ENCODE results near the gene PGM2L1. TPM values are rescaled to one million over a fixed set of nuclear protein-coding genes. Genes with fewer than 3 reads are reported as not detected.
A peak's percentile ranks its signal among the peaks of the same experiment; 100 is the strongest.

Gene PGM2L1
- total RNA-seq, 1 donor from 2014 or later = 8.4 TPM

DNA sequence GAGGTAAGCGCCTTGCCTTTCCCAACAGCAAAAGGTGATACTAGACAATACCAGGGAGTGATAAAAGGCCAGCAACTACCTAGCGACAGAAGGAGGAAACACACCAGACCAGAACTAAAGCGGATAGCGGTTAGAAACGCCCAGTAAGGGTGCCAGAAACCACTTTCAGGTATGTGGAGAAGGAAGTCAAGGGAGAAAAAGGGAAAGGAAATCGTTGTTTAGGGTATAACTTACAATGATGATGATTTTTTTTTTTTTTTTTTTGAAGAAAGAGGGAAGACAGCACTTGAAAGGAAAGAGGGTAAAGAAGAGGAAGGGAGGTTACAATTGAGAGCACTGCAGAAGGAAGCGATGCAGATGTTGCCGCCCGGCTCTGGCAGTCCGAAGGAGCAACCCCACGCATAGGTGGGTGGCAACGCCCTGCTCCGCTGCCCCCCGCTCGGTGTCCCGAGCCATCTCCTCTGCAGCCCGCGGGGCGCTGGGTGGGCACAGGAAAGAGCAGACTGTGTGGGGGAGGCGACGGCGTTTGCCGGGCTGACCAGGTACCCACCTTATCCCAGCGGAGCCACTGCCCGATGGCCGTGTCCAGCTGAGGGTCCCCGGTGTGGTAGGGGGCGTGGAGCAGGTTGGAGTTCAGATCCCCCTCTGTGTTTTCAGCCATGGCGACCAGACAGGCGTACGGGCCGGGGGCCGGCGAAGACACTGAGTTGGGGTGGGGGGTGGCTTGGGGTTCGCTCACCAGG is 561 bp downstream of the PGM2L1 start:
- Histone ChIP-seq H3K36me3 (no peaks in the 10 kb centered on the region), H3K4me3 (peak overlapping the region; percentile 92 to 95), H3K27ac (peak overlapping the region; percentile 83 to 86), H3K9me3 (no peaks in the 10 kb centered on the region), H3K4me1 (no peaks in the 10 kb centered on the region), H3K27me3 (no peaks in the 10 kb centered on the region)
- peak in 1 of 2 donors; percentile 69 for DNase-seq (ENCODE audit: low spot score in 2 of 2)
- intact Hi-C loops (cut with DNase I) = loop anchor here (1.0 to 5.0 kb wide), 5 partner anchors 21 to 350 kb away; partner anchors contain the start of genes C2CD3, LIPT2, PPME1 and RNF169
- TF ChIP-seq, protein P1, sequence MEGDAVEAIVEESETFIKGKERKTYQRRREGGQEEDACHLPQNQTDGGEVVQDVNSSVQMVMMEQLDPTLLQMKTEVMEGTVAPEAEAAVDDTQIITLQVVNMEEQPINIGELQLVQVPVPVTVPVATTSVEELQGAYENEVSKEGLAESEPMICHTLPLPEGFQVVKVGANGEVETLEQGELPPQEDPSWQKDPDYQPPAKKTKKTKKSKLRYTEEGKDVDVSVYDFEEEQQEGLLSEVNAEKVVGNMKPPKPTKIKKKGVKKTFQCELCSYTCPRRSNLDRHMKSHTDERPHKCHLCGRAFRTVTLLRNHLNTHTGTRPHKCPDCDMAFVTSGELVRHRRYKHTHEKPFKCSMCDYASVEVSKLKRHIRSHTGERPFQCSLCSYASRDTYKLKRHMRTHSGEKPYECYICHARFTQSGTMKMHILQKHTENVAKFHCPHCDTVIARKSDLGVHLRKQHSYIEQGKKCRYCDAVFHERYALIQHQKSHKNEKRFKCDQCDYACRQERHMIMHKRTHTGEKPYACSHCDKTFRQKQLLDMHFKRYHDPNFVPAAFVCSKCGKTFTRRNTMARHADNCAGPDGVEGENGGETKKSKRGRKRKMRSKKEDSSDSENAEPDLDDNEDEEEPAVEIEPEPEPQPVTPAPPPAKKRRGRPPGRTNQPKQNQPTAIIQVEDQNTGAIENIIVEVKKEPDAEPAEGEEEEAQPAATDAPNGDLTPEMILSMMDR (IDR thresholded peaks at IDR 0.05) = no peak

DNA sequence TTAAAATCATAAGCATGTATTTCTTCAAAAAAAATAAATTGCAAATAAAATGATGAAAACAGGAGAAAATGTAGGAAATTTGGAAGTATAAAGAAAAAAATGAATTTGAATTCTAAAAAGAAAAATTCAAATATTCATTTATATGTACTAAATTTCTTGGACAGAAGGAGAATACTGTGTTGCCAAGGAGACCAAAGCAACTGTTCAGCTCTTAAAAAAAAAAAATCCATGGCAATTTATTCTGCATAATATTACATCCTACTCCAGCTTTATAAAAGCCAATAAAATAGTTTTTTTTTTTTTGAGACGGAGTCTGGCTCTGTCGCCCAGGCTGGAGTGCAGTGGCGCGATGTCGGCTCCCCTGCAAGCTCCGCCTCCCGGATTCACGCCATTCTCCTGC is 6.0 kb downstream of the PGM2L1 start:
- intact Hi-C loops (cut with DNase I) = no loop called here
- H3K27ac ChIP-seq = no peak overlapping the region
- H3K4me1 ChIP-seq = peaks cover 0 to 3% of the 10 kb centered on the region in 2 donors
- H3K4me3 ChIP-seq = no peak overlapping the region
- no peak for DNase-seq (ENCODE audit: low spot score in 2 of 2)
- no peaks in the 10 kb centered on the region for H3K9me3 ChIP-seq
- no peaks in the 10 kb centered on the region for H3K36me3 ChIP-seq
- TF ChIP-seq, protein P1 (IDR thresholded peaks at IDR 0.05) = no peak
- no peaks in the 10 kb centered on the region for H3K27me3 ChIP-seq

DNA sequence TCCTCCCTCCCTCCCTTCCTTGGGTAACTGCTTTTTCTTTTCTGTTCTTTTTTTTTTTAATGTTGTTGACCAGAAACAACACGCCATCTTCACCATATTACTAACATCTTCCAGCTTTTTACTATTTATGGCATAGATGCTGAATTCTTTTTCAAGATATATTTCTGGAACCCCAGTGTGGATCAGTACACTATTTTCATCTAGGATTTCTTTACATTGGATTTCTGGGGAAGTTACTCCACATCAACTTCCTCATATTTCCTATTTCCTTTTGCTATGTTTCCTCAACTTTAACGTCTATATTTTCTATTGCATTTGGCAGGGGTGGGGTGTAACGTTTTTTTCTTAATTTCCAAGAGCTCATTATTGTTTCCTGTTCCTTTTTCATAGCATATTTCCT is 7.0 kb downstream of the PGM2L1 start:
- H3K36me3 ChIP-seq = no peaks in the 10 kb centered on the region
- H3K27ac ChIP-seq = no peak overlapping the region
- intact Hi-C loops (cut with DNase I) = no loop called here
- no peak overlapping the region for H3K4me3 ChIP-seq
- H3K27me3 ChIP-seq = no peaks in the 10 kb centered on the region
- TF ChIP-seq, protein P1 (IDR thresholded peaks at IDR 0.05) = no peak
- H3K9me3 ChIP-seq = no peaks in the 10 kb centered on the region
- H3K4me1 ChIP-seq = peaks cover 0 to 3% of the 10 kb centered on the region in 2 donors
- no peak for DNase-seq (ENCODE audit: low spot score in 2 of 2)

DNA sequence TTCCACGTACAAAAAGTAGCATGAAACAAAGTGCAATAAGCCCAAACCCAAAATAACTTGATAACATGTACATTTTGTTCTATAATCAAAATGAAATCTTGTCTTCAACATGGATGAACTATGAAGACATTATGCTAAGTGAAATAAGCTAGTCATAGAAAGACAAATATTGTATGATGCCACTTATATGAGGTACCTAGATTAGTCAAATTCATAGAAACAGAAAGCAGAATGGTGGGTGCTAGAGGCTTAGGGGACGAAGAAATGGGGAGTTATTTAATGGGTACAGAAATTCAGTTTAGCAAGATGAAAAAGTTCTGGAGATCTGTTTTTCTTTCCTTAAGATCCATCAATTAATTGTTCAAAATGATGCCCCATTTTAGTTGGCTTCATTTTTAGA is 7.5 kb downstream of the PGM2L1 start:
- H3K27me3 ChIP-seq = no peaks in the 10 kb centered on the region
- H3K4me1 ChIP-seq = peaks cover 0 to 3% of the 10 kb centered on the region in 2 donors
- no peak overlapping the region for H3K4me3 ChIP-seq
- no peaks in the 10 kb centered on the region for H3K36me3 ChIP-seq
- DNase-seq (ENCODE audit: low spot score in 2 of 2) = no peak
- TF ChIP-seq, protein P1 (IDR thresholded peaks at IDR 0.05) = no peak
- no peaks in the 10 kb centered on the region for H3K9me3 ChIP-seq
- no peak overlapping the region for H3K27ac ChIP-seq
- intact Hi-C loops (cut with DNase I) = no loop called here

DNA sequence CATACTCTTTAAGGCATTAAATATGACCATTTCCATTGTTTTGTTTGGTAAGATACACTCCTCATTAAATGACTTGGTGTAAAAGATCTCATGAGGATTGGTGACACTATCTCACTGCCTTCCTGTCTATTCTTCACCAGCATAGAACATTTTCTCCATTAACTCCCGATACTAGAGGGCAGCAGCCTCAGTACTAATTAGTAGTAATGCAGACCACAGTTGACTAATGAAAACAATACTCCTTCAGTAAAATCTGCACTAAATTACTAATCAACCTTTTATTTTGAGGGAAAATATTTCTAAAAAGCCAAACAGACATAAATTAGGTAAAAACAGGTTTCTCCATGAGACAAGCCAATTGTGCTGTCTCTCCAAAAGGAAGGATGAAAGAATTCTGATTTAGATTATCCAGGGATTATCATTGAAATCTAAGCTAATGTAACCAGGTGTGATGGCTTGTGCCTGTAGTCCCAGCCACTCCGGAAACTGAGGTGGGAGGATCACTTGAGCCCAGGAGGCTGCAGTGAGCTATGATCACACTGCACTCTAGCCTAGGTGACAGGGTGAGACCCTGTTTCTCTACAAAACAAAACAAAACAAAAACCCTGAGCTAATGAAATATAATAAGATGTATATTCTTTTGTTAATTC is 9.4 kb downstream of the PGM2L1 start:
- Histone ChIP-seq H3K4me1 (peaks cover 0 to 3% of the 10 kb centered on the region in 2 donors), H3K27ac (no peak overlapping the region), H3K27me3 (no peaks in the 10 kb centered on the region), H3K4me3 (no peak overlapping the region), H3K9me3 (no peaks in the 10 kb centered on the region), H3K36me3 (no peaks in the 10 kb centered on the region)
- intact Hi-C loops (cut with DNase I) = loop anchor here (1.0 kb wide), 2 partner anchors 60 to 133 kb away; no protein-coding TSS in a partner anchor
- TF ChIP-seq, protein P1 (IDR thresholded peaks at IDR 0.05) = peak; percentile 47 to 71 (median 65)
- peak in 1 of 2 donors; percentile 78 for DNase-seq (ENCODE audit: low spot score in 2 of 2)

Data from ascending aorta (tissue), 2 donors.